LNCaP clone FGC (cell line): ENCODE results near the gene SPR.

Experiments used
- DNase-seq: peaks from one replicate; pipeline ENCODE4 v3.0.0-alpha.2; 2011; ENCODE audit warnings: low read depth
- H3K4me3 ChIP-seq: 2 replicates; pipeline ENCODE4 v1.5.1; 2011; ENCODE audit warnings: mild to moderate bottlenecking, low read depth, low read length, control low read depth
- CTCF ChIP-seq: IDR thresholded peaks from 2 replicates; pipeline ENCODE4 v1.5.1; 2012; ENCODE audit warnings: mild to moderate bottlenecking; ENCODE audit not compliant: control insufficient read depth, insufficient read depth; ENCODE audit errors: extremely low read depth

Gene SPR

GRCh38 chr2:72908741-72909140 lies 21.5 kb downstream of the SPR start:
- no peak overlapping the region for H3K4me3 ChIP-seq
- TF ChIP-seq CTCF: no peak
- DNase-seq: no peak

DNA sequence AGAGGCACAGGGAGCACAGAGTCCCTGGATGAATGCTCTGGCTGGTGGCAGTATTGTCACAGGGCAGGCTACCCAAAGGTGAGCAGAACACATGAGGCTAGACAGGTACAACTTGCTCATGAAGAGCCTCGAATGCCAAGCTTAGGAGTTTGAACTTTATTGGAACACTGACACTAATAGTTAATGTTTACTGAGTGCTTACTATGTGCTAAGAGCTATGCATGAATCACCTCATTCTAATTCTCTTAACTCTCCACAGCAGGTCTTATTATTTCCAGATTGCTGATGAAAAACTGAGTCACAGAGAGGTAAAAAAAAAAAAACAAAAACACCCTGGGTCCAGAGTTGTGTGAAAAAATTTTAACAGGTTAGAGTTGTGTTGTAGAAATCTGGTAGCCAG lies 24.0 kb downstream of the SPR start:
- no peak overlapping the region for H3K4me3 ChIP-seq
- TF ChIP-seq CTCF: no peak
- DNase-seq: no peak

DNA sequence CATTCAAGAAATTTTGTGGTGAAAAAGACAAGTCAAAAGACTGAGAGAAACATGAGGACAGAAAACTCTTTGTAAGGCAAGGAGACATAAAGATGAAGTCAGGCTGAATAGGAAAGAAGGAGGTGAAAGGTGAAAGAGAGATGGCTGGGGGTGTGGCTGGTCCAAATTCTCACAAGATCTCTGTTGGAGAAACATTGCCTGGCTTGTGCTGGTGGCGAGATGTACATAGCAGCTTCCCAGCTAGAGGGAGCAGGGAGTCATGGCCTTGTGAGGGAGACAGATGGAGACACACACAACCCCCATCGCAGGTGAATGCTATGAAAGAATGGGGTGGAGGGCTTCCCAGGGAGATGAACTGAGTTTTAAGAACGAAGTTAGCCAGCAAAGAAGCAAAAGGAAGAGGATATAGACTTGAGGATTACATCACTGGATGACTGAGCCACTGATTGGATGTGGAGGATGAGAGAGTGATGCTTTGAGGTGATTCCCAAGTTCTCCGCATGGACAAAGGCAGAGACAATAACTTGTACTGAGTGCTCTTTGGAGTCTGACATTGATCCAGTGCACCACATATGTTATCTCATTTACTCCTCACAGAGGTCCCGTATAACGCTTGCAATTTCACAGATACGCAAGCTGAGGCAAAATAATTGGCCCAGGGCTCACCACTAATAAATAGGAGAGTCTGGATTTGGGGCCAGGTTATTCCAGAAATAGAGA lies 26.4 kb downstream of the SPR start:
- no peak overlapping the region for H3K4me3 ChIP-seq
- DNase-seq: no peak
- no peak for TF ChIP-seq CTCF

GRCh38 chr2:72914206-72914559 lies 27.0 kb downstream of the SPR start:
- no peak overlapping the region for H3K4me3 ChIP-seq
- no peak for TF ChIP-seq CTCF
- DNase-seq: no peak

DNA sequence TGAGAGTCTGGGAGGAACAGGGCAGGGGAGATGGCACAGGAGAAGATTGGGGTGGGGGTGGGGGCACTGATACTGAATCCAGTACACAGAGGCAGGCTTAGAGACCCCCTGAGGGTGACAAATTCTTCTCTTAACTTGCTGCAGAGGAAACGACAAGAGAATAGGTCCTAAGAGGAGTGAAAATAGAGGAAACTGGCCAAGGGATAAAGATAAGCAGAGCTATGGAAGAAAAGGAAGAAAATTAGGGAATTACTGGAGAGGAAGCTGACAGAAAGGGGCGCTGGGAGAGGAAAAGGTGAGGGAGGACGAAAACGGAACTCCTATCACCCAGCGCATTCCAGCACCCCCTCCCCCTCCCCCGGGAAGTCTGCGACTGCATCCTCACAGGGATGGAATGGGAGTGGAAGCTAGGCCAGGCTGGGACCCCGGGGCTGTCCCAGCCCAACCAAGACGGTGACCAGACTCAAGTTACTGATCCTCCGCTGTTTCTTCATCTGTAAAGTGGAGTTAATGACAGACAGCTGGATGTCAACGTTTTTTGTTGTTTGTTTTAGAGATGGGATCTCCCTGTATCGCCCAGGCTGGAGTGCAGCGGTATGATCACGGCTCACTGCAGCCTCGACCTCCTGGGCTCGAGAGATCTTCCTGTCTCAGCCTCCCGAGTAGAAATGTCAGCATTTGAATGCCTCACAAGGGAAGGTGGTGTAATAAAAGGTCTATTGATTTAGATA lies 27.5 kb downstream of the SPR start:
- no peak overlapping the region for H3K4me3 ChIP-seq
- DNase-seq: no peak
- no peak for TF ChIP-seq CTCF

DNA sequence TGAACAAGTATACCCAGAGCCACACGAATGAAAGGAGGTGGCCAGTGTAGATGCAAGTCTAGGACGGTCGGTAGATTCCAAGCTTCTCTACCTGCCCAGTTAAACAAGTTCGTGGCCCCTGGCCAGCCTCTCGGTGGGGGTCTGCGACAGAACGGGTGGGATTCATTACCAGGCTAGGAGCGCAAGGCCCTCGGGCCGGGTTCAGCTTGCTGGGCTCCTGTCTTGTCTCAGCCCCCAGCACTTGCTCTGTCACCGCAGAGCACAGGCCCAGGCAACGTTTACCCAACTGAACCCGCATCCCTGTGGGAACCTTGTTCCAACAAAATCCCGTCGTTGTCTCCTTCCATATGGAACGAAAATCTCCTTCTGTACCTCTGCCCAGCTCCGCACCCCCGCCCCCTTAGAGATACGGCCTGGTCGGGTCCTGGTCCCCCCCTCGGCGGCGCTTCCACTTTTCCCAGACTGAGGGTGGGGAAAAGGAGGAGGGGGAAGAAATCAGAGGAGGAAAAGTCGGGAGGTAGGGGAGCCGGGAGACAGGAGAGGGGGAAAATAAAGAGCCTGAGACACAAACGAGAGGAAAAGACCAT lies 28.2 kb downstream of the SPR start:
- DNase-seq: no peak
- H3K4me3 ChIP-seq: no peak overlapping the region

More for the DNA sequence above, 28.2 kb downstream of the SPR start:
- TF ChIP-seq CTCF: no peak
